ENCODE results near the gene HPN.

The HPN gene

GRCh38 chr19:35042954-35043604 is 1.6 kb downstream of the HPN start:
- no peaks in the 10 kb centered on the region for H3K27me3 ChIP-seq
- no peaks in the 10 kb centered on the region; the same call in 1 of the 2 replicates for H3K4me1 ChIP-seq
- TF ChIP-seq CTCF (IDR thresholded peaks at IDR 0.05; ENCODE audit: low read depth, low read length), result no peak
- no peak overlapping the region for H3K4me3 ChIP-seq (ENCODE audit: low read depth, low read length)
- no peak for DNase-seq
- no peaks in the 10 kb centered on the region for H3K36me3 ChIP-seq
- no peaks in the 10 kb centered on the region for H3K9me3 ChIP-seq

- Histone ChIP-seq H3K27me3 (no peaks in the 10 kb centered on the region), H3K4me3 (ENCODE audit: low read depth, low read length) (no peak overlapping the region), H3K4me1 (no peaks in the 10 kb centered on the region; the same call in 1 of the 2 replicates), H3K9me3 (no peaks in the 10 kb centered on the region), H3K36me3 (no peaks in the 10 kb centered on the region)
- no peak for DNase-seq
- no peak for TF ChIP-seq CTCF (IDR thresholded peaks at IDR 0.05; ENCODE audit: low read depth, low read length)
Observed at GRCh38 chr19:35043906-35044305, 2.4 kb downstream of the HPN start.

- DNase-seq, result peak; percentile 50
- Histone ChIP-seq H3K27me3 (no peaks in the 10 kb centered on the region), H3K4me1 (no peaks in the 10 kb centered on the region; the same call in 1 of the 2 replicates), H3K4me3 (ENCODE audit: low read depth, low read length) (no peak overlapping the region), H3K9me3 (no peaks in the 10 kb centered on the region), H3K36me3 (no peaks in the 10 kb centered on the region)
- peak; percentile 98 for TF ChIP-seq CTCF (IDR thresholded peaks at IDR 0.05; ENCODE audit: low read depth, low read length)
Observed at GRCh38 chr19:35044317-35045117, 3.0 kb downstream of the HPN start.

- Histone ChIP-seq H3K4me1 (no peaks in the 10 kb centered on the region; the same call in 1 of the 2 replicates), H3K27me3 (no peaks in the 10 kb centered on the region), H3K4me3 (ENCODE audit: low read depth, low read length) (no peak overlapping the region), H3K36me3 (no peaks in the 10 kb centered on the region), H3K9me3 (no peaks in the 10 kb centered on the region)
- no peak for DNase-seq
- no peak; the same call in 1 of the 2 replicates for TF ChIP-seq CTCF (IDR thresholded peaks at IDR 0.05; ENCODE audit: low read depth, low read length)
Observed at GRCh38 chr19:35045667-35046300, 4.3 kb downstream of the HPN start.

GRCh38 chr19:35046461-35046860 is 4.9 kb downstream of the HPN start:
- no peaks in the 10 kb centered on the region for H3K27me3 ChIP-seq
- DNase-seq, result no peak
- no peaks in the 10 kb centered on the region for H3K4me1 ChIP-seq
- no peaks in the 10 kb centered on the region for H3K9me3 ChIP-seq
- H3K36me3 ChIP-seq, result no peaks in the 10 kb centered on the region
- H3K4me3 ChIP-seq (ENCODE audit: low read depth, low read length), result no peak overlapping the region
- no peak for TF ChIP-seq CTCF (IDR thresholded peaks at IDR 0.05; ENCODE audit: low read depth, low read length)

Data from BE2C (cell line).